Esophagus squamous epithelium (tissue), 4 donors: ENCODE data around the gene TMC4.

Experiments used
- CTCF ChIP-seq, 6 experiments: fragments of 450-650 bp in 4 of 6; fragments of 200-600 bp in 2 of 6; sonication (generic) in 2 of 6; IDR thresholded peaks; one replicate each; pipeline ENCODE4 v1.5.1; 2016 to 2019; ENCODE audit warnings: antibody characterized with exemption in 6 of 6, mild to moderate bottlenecking in 4 of 6, moderate library complexity in 4 of 6
- POLR2A ChIP-seq, 4 donors: fragments of 450-650 bp; IDR thresholded peaks; one replicate each; pipeline ENCODE4 v1.6.1; 2017; ENCODE audit warnings: antibody characterized with exemption in 4 of 4, mild to moderate bottlenecking in 4 of 4, moderate library complexity in 3 of 4

DNA sequence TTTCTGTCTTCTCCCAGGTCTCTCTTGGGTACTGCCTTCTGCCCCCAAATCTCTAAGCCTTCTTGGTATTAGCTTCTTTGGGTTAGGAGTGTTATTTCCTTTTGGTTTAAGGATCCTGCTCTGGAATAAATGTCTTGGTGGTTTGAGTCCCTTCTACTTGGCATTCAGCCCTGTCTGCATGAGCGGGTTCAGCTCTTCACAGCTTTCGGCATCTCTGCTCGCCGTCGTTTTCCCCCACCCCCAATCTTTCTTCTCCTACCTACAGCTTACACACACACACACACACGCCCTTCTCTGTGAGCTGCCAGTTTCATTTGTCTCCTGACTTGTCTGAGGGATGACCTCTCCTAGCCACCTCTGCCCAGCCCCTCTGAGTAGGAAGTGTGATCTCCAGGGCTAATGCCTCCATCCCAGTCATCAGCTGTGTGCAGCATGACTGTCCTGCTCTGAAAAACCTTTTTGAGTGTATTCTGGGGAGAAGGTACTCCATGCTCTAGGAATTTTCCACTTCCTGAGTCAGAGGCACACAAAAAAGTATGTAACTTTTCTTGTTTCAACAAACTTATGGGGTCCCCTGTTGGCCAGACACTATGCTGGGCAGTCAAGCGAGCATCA is 30.7 kb downstream of the TMC4 start:
- no peak for TF ChIP-seq CTCF (IDR thresholded peaks at IDR 0.05)
- no peak for TF ChIP-seq POLR2A (IDR thresholded peaks at IDR 0.05)
